ENCODE data around the gene NUAK2. TPM values are rescaled to one million over a fixed set of nuclear protein-coding genes. Genes with fewer than 3 reads are reported as not detected.

Gene NUAK2
- total RNA-seq, 1 experiment from 2014 or later = 9.2 TPM

DNA sequence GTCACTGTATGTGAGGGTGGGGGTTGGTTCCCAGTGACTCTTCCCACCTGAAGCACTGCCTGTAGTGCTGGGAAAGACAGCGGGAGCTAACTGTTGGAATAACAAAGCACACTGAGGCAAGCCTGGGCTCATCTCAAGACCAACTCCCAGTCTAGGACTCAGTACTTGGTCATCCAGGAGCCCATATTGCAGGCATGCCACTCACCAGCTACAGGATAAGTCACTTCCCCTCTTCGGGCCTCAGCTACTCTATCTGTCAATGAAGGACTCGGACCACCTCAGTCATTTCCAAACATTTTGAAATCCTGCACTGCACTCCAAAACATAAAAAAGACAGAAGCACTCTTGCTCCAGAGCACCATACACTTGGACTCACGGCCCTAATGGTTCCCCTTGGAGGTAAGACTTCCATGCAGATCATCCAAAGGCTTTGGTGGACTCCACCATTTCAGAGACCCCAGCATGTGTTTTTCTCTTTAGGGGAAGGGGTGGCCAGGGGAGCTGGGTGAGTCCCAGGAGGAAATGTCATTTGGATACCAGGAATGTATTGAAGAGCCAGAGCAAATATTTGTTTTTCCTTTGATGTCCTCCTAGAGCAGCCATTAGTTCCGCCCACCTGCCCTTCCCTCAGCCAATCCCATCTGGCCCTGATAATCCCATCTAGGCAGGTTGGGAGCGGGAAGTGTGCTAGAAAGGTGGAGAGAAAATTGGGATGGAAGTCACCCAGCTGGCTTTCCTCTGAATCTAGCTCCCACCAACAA, 3.1 kb downstream of the NUAK2 start:
- DNase-seq = peak; percentile 73
- Histone ChIP-seq H3K36me3 (replicated peaks; ENCODE audit: control insufficient read depth, insufficient read depth, low read length) (no peaks in the 10 kb centered on the region; the same call in 1 of the 2 replicates), H3K4me3 (ENCODE audit: insufficient read depth, low read depth, low read length) (no peak overlapping the region), H3K27me3 (ENCODE audit: control insufficient read depth, insufficient read depth, low read length) (peaks cover 6% of the 10 kb centered on the region; the same call in 1 of the 2 replicates)

DNA sequence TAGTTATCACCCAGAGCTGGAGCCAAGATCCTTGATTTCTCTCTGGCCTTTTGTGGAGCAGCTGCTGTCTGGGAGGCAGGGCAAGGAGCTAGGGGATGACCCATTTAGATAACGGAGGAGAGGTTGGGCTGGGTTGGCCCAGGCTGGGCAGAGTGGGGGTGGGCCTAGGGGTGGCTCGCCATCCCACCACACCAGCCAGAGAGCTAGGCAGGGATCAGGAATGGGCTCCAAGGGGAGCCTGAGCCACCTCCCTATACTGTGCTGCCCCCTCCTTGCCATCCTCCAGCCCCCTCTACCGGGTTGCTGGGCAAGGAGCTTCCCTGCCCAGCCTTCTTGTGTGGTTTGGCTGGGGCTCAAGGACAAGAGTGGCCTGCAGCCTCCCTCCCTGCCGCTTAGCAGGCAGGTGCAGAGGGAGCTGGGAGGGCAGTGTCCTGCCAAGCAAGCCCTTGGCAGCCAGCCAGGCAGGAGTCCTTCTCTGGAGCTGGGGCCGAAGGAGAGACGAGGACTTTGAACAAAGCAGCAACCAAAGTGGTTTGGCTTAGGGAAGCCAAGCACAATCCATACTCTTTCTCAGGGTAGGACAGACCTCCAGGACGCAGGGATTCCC, 4.1 kb downstream of the NUAK2 start:
- Histone ChIP-seq H3K4me3 (ENCODE audit: insufficient read depth, low read depth, low read length) (no peak overlapping the region), H3K27me3 (ENCODE audit: control insufficient read depth, insufficient read depth, low read length) (peaks cover 6% of the 10 kb centered on the region; the same call in 1 of the 2 replicates), H3K36me3 (replicated peaks; ENCODE audit: control insufficient read depth, insufficient read depth, low read length) (no peaks in the 10 kb centered on the region; the same call in 1 of the 2 replicates)
- DNase-seq = peak; percentile 60

DNA sequence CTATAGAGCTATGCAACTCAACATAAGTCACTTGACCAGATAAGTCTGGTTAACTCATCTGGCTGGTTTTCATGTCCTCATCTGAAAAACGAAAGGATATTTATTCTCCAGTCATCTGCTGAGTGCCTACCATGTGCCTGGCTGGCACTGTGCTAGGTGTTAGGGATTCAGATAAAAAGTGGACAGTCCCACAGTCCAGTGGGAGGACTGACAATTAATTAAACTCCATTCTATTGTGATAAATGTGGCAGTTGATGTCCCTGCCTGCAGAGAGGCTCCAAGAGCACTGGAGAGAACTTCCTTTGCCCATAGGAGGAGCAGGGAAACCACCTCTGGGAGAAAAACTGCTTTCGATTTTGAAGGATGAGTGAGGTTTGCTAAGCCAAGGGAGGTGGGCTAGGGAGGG, 5.4 kb downstream of the NUAK2 start:
- DNase-seq = no peak
- Histone ChIP-seq H3K36me3 (replicated peaks; ENCODE audit: control insufficient read depth, insufficient read depth, low read length) (peaks cover 5% of the 10 kb centered on the region), H3K4me3 (ENCODE audit: insufficient read depth, low read depth, low read length) (no peak overlapping the region), H3K27me3 (ENCODE audit: control insufficient read depth, insufficient read depth, low read length) (peaks cover 6% of the 10 kb centered on the region; the same call in 1 of the 2 replicates)

DNA sequence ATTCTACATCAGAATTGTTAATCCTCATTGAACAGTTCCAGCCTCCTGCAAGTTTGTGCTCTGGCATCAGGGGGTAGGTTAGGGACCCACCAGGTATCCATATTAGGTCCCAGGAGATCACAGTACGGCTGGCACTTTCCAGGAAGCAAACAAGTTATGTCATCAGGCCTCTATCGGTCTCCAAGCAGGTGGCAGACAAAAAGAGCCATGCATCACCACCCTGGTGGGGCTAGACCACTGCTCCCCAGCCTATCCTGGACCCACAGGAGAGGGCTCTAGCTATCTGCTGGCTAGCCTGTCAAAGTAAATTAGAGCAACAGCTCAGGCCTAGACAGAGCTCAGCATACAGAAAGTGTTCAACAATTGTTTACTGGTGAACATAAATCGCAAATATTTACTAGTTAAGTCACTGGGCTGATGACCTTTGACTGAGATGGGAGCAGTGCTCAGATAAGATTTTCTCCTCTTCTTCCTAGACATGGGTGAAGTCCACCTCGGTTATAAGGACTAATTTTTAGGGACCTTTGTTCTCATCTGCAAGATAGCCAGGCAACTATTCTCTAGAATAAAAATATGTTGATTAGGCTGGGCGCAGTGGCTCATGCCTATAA, 6.4 kb downstream of the NUAK2 start:
- DNase-seq = no peak
- Histone ChIP-seq H3K36me3 (replicated peaks; ENCODE audit: control insufficient read depth, insufficient read depth, low read length) (peaks cover 15% of the 10 kb centered on the region), H3K4me3 (ENCODE audit: insufficient read depth, low read depth, low read length) (no peak overlapping the region), H3K27me3 (ENCODE audit: control insufficient read depth, insufficient read depth, low read length) (no peaks in the 10 kb centered on the region)

DNA sequence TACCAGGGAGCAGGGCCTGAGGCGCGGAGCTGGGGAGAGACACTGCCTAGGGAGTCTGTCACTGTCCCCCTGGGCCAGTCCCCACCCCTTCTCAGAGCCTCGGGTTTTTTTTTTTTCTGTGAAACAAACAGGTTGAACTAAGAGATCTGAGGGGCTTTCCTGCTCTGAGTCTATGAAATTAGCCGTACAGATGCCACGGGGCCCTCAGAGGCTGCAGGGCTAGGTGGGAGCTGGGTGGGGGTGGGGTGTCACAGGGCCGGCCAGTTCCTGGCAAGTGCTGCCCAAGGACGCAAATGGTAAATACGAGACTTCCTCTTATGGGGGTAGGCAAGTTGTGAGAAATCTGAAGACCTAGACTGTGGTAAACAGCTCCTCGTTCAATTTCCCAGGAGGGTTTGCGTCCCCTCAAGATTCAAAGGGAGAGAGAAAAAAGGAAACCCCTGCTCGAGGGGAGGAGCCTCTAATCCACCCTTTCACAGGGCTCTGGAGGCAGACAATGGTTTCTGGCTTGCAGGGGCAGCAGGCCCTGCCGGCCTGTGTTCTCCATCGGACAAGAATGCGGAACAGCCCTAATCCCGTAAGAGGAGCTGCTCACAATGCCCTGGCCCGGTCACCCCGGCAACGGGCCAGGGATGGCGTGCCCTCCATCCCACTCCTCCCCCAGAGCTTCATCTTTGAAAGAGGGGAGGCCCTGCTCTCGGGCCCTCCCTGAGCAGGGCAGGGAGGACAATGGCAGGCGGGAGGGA, 7.8 kb downstream of the NUAK2 start:
- peak; percentile 95 for DNase-seq
- Histone ChIP-seq H3K36me3 (replicated peaks; ENCODE audit: control insufficient read depth, insufficient read depth, low read length) (peaks cover 24% of the 10 kb centered on the region), H3K27me3 (ENCODE audit: control insufficient read depth, insufficient read depth, low read length) (no peaks in the 10 kb centered on the region), H3K4me3 (ENCODE audit: insufficient read depth, low read depth, low read length) (no peak overlapping the region; the same call in 1 of the 2 replicates)

DNA sequence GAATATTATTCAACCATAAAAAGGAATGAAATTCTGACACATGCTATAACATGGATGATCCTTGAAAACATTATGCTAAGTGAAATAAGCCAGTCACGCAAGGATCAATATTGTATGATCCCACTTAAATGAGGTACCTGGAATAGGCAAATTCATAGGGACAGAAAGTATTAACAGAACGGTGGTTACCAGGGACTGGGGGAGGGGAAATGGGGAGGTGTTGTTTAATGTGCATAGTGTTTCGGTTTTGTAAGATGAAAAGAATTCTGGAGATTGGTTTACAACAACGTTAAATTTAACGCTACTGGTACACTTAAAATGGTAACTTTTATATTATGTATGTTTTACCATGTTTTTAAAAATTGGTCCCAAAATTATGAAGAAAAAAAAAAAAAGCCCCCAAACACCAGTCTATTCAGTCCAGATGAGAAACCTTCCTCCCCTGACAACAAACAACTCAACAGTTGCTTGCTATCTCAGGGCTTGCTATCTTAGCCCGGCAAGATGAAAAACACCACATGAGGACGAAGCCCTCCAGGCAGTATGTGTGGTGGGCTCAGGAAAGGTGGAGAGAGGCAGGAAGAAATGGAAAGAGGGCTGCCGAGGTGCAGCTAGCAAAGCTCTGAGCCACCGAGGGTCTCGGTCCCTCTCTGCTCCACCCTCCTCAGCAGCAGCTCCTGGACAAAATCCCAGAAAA, 8.5 kb downstream of the NUAK2 start:
- Histone ChIP-seq H3K27me3 (ENCODE audit: control insufficient read depth, insufficient read depth, low read length) (no peaks in the 10 kb centered on the region), H3K4me3 (ENCODE audit: insufficient read depth, low read depth, low read length) (no peak overlapping the region), H3K36me3 (replicated peaks; ENCODE audit: control insufficient read depth, insufficient read depth, low read length) (peaks cover 31% of the 10 kb centered on the region)

DNA sequence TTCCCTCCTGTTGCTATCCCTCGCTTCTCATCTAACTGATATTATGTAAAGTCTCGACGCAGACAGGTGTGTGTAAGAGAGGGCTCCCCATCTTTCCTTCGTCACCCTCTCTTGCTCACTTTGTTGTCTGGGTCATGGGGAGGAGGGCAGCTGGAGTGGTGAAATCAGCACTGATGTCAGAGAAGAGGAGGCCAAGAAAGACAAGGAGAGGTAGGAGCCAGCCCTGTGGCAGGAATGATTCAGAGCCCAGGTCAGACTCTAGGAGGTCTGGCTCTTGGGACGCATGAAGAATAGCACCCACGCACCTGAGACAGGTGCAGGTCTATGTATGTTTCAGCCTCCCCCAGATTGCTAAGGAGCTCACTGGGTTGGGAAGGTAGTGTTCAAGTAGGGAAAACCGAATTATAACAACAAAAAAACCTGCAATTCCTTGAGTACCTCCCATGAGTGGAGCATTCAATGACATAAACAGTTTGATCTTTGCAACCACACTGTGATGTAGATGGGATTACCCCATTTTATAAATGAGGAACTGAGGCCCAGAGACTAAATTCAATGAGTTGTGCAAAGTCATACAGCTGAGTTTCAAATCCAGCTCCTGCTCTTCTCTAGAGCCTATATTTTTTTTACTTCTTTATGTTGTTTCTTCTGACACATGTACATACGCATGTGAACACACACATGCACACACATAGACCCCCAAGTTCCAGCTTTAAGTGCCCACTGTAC, 10.4 kb downstream of the NUAK2 start:
- Histone ChIP-seq H3K4me3 (ENCODE audit: insufficient read depth, low read depth, low read length) (no peak overlapping the region), H3K36me3 (replicated peaks; ENCODE audit: control insufficient read depth, insufficient read depth, low read length) (peaks cover 49% of the 10 kb centered on the region), H3K27me3 (ENCODE audit: control insufficient read depth, insufficient read depth, low read length) (no peaks in the 10 kb centered on the region)
- DNase-seq = no peak

More for the DNA sequence above, 8.5 kb downstream of the NUAK2 start:
- DNase-seq = no peak

DNA sequence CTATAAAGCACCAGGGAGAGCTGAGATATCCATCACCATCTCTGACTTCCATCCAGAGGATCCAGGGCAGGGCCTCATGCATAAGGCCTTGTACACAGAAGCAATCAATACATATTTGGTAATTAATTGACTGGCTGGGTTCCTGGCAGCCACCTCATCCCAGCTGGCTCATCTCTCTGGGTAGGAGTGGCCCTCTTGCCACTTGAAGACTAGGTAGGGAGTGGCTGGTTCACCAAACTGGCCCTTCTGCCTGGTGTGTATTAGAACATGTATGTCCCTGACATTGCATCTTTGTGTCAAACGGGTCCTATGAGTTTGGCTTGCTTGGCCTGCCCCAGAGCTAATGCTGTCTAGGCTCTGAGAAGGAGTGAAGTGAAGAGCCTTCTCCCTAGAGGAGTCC, 11.8 kb downstream of the NUAK2 start:
- no peak for DNase-seq
- H3K4me3 ChIP-seq (ENCODE audit: insufficient read depth, low read depth, low read length) = no peak overlapping the region
- H3K27me3 ChIP-seq (ENCODE audit: control insufficient read depth, insufficient read depth, low read length) = no peaks in the 10 kb centered on the region
- peaks cover 55% of the 10 kb centered on the region for H3K36me3 ChIP-seq (replicated peaks; ENCODE audit: control insufficient read depth, insufficient read depth, low read length)

DNA sequence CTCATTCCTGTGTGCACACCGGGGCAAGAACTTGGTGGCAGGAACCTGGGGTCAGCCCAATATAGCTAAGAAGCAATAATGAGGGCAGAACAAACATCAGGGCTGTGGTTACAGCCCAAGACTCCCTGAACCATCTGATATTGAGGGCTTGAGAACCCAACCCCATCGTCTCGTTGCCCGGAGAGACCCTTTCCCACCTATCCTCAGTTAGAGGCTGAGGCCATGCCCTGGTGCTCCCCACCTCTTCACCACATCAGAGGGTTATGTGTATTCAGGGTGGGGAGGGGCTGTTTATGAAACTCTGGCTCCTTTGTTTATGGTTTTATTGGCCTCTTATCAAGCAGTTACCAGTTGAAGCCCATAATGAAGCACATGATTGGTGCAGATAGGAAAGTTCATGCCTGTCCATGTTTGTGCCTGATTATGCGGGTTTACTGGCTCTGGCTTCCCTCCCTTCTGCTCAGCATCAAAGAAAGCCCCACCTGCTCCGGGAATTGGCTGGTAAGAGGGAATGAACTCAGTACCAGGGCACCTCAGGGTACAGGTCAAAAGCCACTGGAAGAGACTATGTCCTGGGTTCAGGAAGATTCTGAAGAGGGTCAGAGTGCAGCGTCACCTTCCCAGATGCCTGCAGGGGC, 14.5 kb downstream of the NUAK2 start:
- no peak overlapping the region for H3K4me3 ChIP-seq (ENCODE audit: insufficient read depth, low read depth, low read length)
- H3K27me3 ChIP-seq (ENCODE audit: control insufficient read depth, insufficient read depth, low read length) = no peaks in the 10 kb centered on the region
- DNase-seq = no peak
- H3K36me3 ChIP-seq (replicated peaks; ENCODE audit: control insufficient read depth, insufficient read depth, low read length) = peaks cover 73% of the 10 kb centered on the region

DNA sequence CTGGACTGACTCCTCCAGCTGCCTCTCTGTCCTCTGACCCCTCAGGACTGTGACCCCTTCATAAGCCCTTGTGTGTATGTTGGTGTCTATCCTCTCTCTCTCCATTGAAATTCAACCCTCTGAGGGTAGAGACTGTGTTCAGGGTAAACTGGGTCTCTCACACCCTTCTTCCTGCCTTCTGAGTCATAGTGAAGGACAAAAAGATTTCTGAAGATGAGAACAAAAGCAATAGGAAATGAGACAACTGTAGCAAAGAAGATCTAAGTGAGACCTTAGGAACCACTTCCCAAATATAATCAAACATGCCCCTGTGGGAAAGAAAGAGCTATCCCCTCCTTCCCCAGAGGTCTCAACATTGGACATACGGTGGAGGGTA, 16.9 kb downstream of the NUAK2 start:
- no peak for DNase-seq
- Histone ChIP-seq H3K27me3 (ENCODE audit: control insufficient read depth, insufficient read depth, low read length) (no peaks in the 10 kb centered on the region), H3K36me3 (replicated peaks; ENCODE audit: control insufficient read depth, insufficient read depth, low read length) (peaks cover 54% of the 10 kb centered on the region), H3K4me3 (ENCODE audit: insufficient read depth, low read depth, low read length) (no peak overlapping the region)

DNA sequence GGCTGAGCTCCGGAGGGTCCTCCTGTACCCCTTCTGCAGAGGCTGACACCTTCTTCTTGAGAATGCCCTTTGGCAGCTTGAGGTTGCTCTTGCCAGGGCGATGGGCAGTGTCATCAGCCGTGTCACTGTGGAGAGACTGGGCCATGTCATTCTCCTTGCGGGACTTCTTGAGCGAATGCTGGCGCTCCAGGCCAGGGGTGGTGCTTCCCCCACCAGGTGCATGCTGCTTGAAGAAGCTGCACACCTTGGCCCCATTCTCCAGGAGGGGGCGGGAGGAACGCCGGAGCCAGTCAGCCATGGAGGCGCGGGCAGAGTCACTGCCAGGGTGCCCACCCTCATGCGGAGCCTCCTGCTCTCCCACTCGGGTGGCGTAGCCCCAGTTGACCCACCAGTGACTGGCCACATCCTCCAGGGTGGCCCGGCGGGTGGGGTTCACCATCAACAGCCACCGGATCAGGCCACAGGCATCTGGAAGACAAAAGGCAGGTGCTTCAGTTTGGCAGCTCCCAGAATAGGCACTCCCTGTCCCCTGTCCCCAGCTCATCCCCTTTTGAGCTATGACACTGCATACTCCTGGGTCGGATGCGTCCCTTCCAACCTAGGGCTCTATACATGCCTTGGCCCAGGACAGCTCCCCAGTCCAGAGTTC, 17.4 kb downstream of the NUAK2 start:
- Histone ChIP-seq H3K27me3 (ENCODE audit: control insufficient read depth, insufficient read depth, low read length) (no peaks in the 10 kb centered on the region), H3K4me3 (ENCODE audit: insufficient read depth, low read depth, low read length) (no peak overlapping the region), H3K36me3 (replicated peaks; ENCODE audit: control insufficient read depth, insufficient read depth, low read length) (peaks cover 52% of the 10 kb centered on the region)
- DNase-seq = no peak

DNA sequence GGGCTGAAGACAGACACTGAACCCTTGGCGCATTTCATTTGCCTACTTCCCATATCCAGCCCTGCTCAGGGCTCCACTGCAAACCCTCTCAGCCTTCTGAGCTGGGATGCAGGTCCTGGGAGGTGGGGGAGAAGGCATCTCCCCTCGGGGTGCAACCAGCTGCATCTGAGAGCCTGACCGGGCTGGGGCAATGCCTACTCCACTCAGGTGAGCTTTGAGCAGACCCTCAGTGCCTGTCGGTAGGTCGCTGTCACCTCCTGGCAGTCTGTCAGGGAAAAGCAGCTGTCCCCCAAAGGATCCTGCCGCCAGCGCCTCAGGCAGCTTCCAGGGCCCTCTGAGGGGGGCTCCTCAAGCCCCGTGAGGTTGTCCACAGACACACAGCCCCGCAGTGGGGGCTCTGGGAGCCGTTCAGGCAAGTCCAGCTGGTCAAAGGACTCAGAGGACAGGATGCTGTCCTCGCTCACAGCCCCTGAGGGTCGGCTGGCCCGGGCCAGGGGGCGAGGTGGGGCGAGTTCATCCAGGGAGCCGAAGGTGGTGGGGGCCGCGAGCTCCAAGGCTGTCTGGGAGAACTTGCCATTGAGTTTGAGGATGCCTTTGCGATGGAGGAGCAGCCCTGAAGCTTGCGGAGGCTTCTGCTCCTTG, 18.2 kb downstream of the NUAK2 start:
- Histone ChIP-seq H3K36me3 (replicated peaks; ENCODE audit: control insufficient read depth, insufficient read depth, low read length) (peaks cover 46% of the 10 kb centered on the region), H3K27me3 (ENCODE audit: control insufficient read depth, insufficient read depth, low read length) (no peaks in the 10 kb centered on the region), H3K4me3 (ENCODE audit: insufficient read depth, low read depth, low read length) (no peak overlapping the region)
- DNase-seq = no peak
